WTC11 (cell line): ENCODE measurements around the gene CELF1. TPM values are rescaled to one million over a fixed set of nuclear protein-coding genes. Genes with fewer than 3 reads are reported as not detected.

Experiments used
- ATAC-seq: fragments of 200-7000 bp; cut with Tn5 transposase; 2 replicates; pipeline ENCODE4 v1.10.0; 2021; ENCODE audit warnings: mild to moderate bottlenecking, moderate library complexity
- CTCF ChIA-PET: fragments of 300-600 bp; sonication (Branson Sonifier 250); formaldehyde crosslinking; loops from one replicate; lab custom pipeline; 2021; ENCODE audit warnings: antibody characterized with exemption; lab: Charles Lee
- POLR2A ChIA-PET: fragments of 350-600 bp; sonication (Branson Sonifier 250); formaldehyde crosslinking; loops from one replicate; lab custom pipeline; 2021; ENCODE audit warnings: antibody characterized with exemption; lab: Charles Lee
- DNase-seq: peaks from one replicate; pipeline ENCODE4 v3.0.0; 2021; ENCODE audit warnings: low spot score
- H3K27ac Mint-ChIP-seq: 2 replicates; pipeline ENCODE4 v1.8.0; 2021; ENCODE audit warnings: mixed read lengths
- H3K27me3 Mint-ChIP-seq: 2 replicates; pipeline ENCODE4 v1.8.0; 2021; ENCODE audit warnings: low read depth, mild to moderate bottlenecking, moderate library complexity, mixed read lengths
- H3K36me3 Mint-ChIP-seq: 2 replicates; pipeline ENCODE4 v1.8.0; 2021; ENCODE audit warnings: mixed read lengths
- H3K4me1 Mint-ChIP-seq: 2 replicates; pipeline ENCODE4 v1.8.0; 2022; ENCODE audit warnings: mixed read lengths
- H3K4me3 Mint-ChIP-seq: 2 replicates; pipeline ENCODE4 v1.8.0; 2021; ENCODE audit warnings: mild to moderate bottlenecking, moderate library complexity, mixed read lengths
- H3K9me3 Mint-ChIP-seq: 2 replicates; pipeline ENCODE4 v1.8.0; 2021; ENCODE audit warnings: mixed read lengths
- FOXJ3 ChIP-seq: sonication (generic); formaldehyde crosslinking; IDR thresholded peaks from 2 replicates; pipeline ENCODE4 v1.9.0; 2021; ENCODE audit warnings: missing genetic modification reagents, mild to moderate bottlenecking, borderline replicate concordance
- HMGA2 ChIP-seq: fragments of 250-450 bp; sonication (Bioruptor Pico); IDR thresholded peaks from 2 replicates; pipeline ENCODE4 v1.4.0; 2021; ENCODE audit warnings: mild to moderate bottlenecking, moderate library complexity
- HMGXB4 ChIP-seq: sonication (generic); formaldehyde crosslinking; IDR thresholded peaks from 2 replicates; pipeline ENCODE4 v1.8.1; 2023; ENCODE audit warnings: mild to moderate bottlenecking, moderate library complexity, missing genetic modification reagents
- NFATC4 ChIP-seq: fragments of 250-450 bp; sonication (Bioruptor Pico); IDR thresholded peaks from 2 replicates; pipeline ENCODE4 v1.9.0; 2021; ENCODE audit warnings: mild to moderate bottlenecking
- SMAD3 ChIP-seq: sonication (generic); formaldehyde crosslinking; IDR thresholded peaks from 2 replicates; pipeline ENCODE4 v1.8.0; 2022; ENCODE audit warnings: missing genetic modification reagents, mild to moderate bottlenecking, borderline replicate concordance
- ZNF423 ChIP-seq: fragments of 250-450 bp; sonication (Bioruptor Pico); IDR thresholded peaks from 2 replicates; pipeline ENCODE4 v2.1.2; 2022; ENCODE audit warnings: mild to moderate bottlenecking, moderate library complexity
- ZNF425 ChIP-seq: fragments of 250-450 bp; sonication (Bioruptor Pico); conservative IDR thresholded peaks from 2 replicates; pipeline ENCODE4 v1.9.0; 2021; ENCODE audit warnings: mild to moderate bottlenecking
- total RNA-seq: library from RNA; stranded (reverse); gene quantifications from 3 replicates; pipeline ENCODE4 v1.2.3, GENCODE V29; 2021
- TF ChIP-seq, protein P1 (sequence below): sonication (generic); formaldehyde crosslinking; IDR thresholded peaks from 2 replicates; pipeline ENCODE4 v1.8.1; 2022; ENCODE audit warnings: low read depth, mild to moderate bottlenecking, moderate library complexity, missing genetic modification reagents, borderline replicate concordance
- TF ChIP-seq, protein P2 (sequence below): sonication (generic); formaldehyde crosslinking; IDR thresholded peaks from 2 replicates; pipeline ENCODE4 v1.8.0; 2022; ENCODE audit warnings: missing genetic modification reagents
- TF ChIP-seq, protein P3 (sequence below): sonication (generic); formaldehyde crosslinking; conservative IDR thresholded peaks from 2 replicates; pipeline ENCODE4 v1.8.1; 2023; ENCODE audit warnings: mild to moderate bottlenecking, low read depth, missing genetic modification reagents, moderate library complexity
- TF ChIP-seq, protein P4 (sequence below): sonication (generic); formaldehyde crosslinking; IDR thresholded peaks from 2 replicates; pipeline ENCODE4 v1.8.1; 2022; ENCODE audit warnings: mild to moderate bottlenecking, moderate library complexity, missing genetic modification reagents
- TF ChIP-seq, protein P5 (sequence below): sonication (generic); formaldehyde crosslinking; IDR thresholded peaks from 2 replicates; pipeline ENCODE4 v1.8.0; 2023; ENCODE audit warnings: missing genetic modification reagents, mild to moderate bottlenecking, borderline replicate concordance

The CELF1 gene
- total RNA-seq, 1 experiment from 2014 or later: 177 TPM

DNA sequence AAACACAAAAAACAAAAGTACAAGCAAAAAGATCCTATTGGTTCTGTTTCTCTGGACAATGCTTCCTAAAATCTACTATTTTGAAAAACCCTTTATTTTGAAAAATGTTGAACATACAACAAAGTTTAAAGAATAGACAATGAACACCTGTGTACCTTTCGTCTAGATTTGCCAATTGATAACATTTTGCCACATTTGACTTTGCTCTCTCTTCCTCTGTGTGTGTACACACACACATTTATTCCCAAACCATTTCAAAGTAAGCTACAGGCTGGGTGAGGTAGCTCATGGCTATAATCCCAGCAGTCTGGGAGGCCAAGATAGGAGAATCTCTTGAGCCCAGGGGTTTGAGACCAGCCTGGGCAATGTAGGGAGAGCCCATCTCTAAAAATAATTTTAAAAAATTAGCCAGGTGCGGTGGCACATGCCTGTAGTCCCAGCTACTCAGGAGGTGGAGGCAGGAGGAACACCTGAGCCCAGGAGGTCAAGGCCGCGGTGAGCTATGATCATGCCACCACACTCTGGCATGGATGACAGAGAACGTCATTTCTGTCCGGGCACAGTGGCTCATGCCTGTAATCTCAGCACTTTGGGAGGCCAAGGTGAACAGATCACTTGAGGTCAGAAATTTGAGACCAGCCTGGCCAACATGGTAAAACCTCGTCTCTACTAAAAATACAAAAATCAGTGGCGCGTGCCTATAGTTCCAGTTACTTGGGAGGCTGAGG is 121.4 kb downstream of the CELF1 start:
- no peak for TF ChIP-seq NFATC4 (CRISPR knock-in tag)
- no peak for TF ChIP-seq HMGXB4 (CRISPR knock-in tag)
- TF ChIP-seq, protein P1, sequence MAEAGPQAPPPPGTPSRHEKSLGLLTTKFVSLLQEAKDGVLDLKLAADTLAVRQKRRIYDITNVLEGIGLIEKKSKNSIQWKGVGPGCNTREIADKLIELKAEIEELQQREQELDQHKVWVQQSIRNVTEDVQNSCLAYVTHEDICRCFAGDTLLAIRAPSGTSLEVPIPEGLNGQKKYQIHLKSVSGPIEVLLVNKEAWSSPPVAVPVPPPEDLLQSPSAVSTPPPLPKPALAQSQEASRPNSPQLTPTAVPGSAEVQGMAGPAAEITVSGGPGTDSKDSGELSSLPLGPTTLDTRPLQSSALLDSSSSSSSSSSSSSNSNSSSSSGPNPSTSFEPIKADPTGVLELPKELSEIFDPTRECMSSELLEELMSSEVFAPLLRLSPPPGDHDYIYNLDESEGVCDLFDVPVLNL (CRISPR knock-in tag): no peak
- TF ChIP-seq SMAD3: no peak
- Mint-ChIP-seq H3K9me3 (no peaks in the 10 kb centered on the region), H3K36me3 (no peaks in the 10 kb centered on the region), H3K27me3 (no peaks in the 10 kb centered on the region), H3K4me3 (no peak overlapping the region), H3K27ac (no peak overlapping the region), H3K4me1 (no peaks in the 10 kb centered on the region)
- ChIA-PET CTCF (interaction anchor here (1.0 to 1.1 kb wide), 3 partner anchors 11 to 23 kb away, joined by 3 to 4 read pairs (median 4); no protein-coding TSS in a partner anchor), POLR2A (interaction anchor here (0.6 kb wide), 1 partner anchor 9 kb away, joined by 3 read pairs; no protein-coding TSS in a partner anchor)
- DNase-seq (no peak), ATAC-seq (no peak)

DNA sequence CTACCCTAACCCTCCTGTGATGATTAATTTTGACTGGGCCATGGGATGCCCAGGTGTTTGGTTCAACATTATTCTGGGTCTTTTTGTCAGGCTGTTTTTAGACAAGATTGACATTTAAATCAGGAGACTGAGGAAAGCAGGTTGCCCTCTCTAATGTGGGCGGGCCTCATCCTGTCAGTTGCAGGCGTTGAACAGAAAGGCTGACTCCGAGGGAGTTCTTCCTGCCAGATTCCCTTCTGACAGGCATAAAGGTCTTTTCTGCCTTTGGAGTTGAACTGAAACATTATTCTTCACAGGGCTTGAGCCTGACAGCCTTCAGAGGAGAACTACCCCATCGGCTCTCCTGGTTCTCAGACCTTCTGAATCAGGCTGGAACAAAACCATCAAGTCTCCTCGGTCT is 122.4 kb downstream of the CELF1 start:
- DNase-seq (no peak), ATAC-seq (no peak)
- ChIA-PET CTCF (no interaction called here), POLR2A (no interaction called here)
- Mint-ChIP-seq H3K4me1 (peaks cover 6% of the 10 kb centered on the region), H3K27me3 (no peaks in the 10 kb centered on the region), H3K27ac (no peak overlapping the region), H3K36me3 (peaks cover 5% of the 10 kb centered on the region), H3K4me3 (no peak overlapping the region), H3K9me3 (no peaks in the 10 kb centered on the region)
- TF ChIP-seq, protein P2, sequence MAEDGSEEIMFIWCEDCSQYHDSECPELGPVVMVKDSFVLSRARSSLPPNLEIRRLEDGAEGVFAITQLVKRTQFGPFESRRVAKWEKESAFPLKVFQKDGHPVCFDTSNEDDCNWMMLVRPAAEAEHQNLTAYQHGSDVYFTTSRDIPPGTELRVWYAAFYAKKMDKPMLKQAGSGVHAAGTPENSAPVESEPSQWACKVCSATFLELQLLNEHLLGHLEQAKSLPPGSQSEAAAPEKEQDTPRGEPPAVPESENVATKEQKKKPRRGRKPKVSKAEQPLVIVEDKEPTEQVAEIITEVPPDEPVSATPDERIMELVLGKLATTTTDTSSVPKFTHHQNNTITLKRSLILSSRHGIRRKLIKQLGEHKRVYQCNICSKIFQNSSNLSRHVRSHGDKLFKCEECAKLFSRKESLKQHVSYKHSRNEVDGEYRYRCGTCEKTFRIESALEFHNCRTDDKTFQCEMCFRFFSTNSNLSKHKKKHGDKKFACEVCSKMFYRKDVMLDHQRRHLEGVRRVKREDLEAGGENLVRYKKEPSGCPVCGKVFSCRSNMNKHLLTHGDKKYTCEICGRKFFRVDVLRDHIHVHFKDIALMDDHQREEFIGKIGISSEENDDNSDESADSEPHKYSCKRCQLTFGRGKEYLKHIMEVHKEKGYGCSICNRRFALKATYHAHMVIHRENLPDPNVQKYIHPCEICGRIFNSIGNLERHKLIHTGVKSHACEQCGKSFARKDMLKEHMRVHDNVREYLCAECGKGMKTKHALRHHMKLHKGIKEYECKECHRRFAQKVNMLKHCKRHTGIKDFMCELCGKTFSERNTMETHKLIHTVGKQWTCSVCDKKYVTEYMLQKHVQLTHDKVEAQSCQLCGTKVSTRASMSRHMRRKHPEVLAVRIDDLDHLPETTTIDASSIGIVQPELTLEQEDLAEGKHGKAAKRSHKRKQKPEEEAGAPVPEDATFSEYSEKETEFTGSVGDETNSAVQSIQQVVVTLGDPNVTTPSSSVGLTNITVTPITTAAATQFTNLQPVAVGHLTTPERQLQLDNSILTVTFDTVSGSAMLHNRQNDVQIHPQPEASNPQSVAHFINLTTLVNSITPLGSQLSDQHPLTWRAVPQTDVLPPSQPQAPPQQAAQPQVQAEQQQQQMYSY: no peak
- TF ChIP-seq, protein P1 (CRISPR knock-in tag): no peak
- no peak for TF ChIP-seq FOXJ3 (CRISPR knock-in tag)
- TF ChIP-seq, protein P3, sequence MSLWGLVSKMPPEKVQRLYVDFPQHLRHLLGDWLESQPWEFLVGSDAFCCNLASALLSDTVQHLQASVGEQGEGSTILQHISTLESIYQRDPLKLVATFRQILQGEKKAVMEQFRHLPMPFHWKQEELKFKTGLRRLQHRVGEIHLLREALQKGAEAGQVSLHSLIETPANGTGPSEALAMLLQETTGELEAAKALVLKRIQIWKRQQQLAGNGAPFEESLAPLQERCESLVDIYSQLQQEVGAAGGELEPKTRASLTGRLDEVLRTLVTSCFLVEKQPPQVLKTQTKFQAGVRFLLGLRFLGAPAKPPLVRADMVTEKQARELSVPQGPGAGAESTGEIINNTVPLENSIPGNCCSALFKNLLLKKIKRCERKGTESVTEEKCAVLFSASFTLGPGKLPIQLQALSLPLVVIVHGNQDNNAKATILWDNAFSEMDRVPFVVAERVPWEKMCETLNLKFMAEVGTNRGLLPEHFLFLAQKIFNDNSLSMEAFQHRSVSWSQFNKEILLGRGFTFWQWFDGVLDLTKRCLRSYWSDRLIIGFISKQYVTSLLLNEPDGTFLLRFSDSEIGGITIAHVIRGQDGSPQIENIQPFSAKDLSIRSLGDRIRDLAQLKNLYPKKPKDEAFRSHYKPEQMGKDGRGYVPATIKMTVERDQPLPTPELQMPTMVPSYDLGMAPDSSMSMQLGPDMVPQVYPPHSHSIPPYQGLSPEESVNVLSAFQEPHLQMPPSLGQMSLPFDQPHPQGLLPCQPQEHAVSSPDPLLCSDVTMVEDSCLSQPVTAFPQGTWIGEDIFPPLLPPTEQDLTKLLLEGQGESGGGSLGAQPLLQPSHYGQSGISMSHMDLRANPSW (CRISPR knock-in tag): no peak
- TF ChIP-seq, protein P4, sequence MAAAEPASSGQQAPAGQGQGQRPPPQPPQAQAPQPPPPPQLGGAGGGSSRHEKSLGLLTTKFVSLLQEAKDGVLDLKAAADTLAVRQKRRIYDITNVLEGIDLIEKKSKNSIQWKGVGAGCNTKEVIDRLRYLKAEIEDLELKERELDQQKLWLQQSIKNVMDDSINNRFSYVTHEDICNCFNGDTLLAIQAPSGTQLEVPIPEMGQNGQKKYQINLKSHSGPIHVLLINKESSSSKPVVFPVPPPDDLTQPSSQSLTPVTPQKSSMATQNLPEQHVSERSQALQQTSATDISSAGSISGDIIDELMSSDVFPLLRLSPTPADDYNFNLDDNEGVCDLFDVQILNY (CRISPR knock-in tag): no peak
- TF ChIP-seq ZNF425 (CRISPR knock-in tag): no peak
- TF ChIP-seq, protein P5, sequence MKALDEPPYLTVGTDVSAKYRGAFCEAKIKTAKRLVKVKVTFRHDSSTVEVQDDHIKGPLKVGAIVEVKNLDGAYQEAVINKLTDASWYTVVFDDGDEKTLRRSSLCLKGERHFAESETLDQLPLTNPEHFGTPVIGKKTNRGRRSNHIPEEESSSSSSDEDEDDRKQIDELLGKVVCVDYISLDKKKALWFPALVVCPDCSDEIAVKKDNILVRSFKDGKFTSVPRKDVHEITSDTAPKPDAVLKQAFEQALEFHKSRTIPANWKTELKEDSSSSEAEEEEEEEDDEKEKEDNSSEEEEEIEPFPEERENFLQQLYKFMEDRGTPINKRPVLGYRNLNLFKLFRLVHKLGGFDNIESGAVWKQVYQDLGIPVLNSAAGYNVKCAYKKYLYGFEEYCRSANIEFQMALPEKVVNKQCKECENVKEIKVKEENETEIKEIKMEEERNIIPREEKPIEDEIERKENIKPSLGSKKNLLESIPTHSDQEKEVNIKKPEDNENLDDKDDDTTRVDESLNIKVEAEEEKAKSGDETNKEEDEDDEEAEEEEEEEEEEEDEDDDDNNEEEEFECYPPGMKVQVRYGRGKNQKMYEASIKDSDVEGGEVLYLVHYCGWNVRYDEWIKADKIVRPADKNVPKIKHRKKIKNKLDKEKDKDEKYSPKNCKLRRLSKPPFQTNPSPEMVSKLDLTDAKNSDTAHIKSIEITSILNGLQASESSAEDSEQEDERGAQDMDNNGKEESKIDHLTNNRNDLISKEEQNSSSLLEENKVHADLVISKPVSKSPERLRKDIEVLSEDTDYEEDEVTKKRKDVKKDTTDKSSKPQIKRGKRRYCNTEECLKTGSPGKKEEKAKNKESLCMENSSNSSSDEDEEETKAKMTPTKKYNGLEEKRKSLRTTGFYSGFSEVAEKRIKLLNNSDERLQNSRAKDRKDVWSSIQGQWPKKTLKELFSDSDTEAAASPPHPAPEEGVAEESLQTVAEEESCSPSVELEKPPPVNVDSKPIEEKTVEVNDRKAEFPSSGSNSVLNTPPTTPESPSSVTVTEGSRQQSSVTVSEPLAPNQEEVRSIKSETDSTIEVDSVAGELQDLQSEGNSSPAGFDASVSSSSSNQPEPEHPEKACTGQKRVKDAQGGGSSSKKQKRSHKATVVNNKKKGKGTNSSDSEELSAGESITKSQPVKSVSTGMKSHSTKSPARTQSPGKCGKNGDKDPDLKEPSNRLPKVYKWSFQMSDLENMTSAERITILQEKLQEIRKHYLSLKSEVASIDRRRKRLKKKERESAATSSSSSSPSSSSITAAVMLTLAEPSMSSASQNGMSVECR (CRISPR knock-in tag): no peak
- no peak for TF ChIP-seq ZNF423
- no peak for TF ChIP-seq HMGA2 (CRISPR knock-in tag)
